AG09309 (cell line): ENCODE results near the gene DGKQ.

Experiments
- DNase-seq: peaks from one replicate; pipeline ENCODE4 v3.0.0-alpha.2; 2010; ENCODE audit warnings: low read depth
- H3K4me3 ChIP-seq: 2 replicates; pipeline ENCODE4 v1.5.1; 2011; ENCODE audit warnings: mild to moderate bottlenecking, low read depth, low read length, moderate library complexity; ENCODE audit not compliant: control insufficient read depth
- CTCF ChIP-seq: IDR thresholded peaks from 2 replicates; pipeline ENCODE4 v1.5.1; 2011; ENCODE audit warnings: mild to moderate bottlenecking, low read depth, low read length, inconsistent platforms; ENCODE audit not compliant: insufficient read depth, control insufficient read depth; ENCODE audit errors: missing control alignments

DGKQ gene

DNA sequence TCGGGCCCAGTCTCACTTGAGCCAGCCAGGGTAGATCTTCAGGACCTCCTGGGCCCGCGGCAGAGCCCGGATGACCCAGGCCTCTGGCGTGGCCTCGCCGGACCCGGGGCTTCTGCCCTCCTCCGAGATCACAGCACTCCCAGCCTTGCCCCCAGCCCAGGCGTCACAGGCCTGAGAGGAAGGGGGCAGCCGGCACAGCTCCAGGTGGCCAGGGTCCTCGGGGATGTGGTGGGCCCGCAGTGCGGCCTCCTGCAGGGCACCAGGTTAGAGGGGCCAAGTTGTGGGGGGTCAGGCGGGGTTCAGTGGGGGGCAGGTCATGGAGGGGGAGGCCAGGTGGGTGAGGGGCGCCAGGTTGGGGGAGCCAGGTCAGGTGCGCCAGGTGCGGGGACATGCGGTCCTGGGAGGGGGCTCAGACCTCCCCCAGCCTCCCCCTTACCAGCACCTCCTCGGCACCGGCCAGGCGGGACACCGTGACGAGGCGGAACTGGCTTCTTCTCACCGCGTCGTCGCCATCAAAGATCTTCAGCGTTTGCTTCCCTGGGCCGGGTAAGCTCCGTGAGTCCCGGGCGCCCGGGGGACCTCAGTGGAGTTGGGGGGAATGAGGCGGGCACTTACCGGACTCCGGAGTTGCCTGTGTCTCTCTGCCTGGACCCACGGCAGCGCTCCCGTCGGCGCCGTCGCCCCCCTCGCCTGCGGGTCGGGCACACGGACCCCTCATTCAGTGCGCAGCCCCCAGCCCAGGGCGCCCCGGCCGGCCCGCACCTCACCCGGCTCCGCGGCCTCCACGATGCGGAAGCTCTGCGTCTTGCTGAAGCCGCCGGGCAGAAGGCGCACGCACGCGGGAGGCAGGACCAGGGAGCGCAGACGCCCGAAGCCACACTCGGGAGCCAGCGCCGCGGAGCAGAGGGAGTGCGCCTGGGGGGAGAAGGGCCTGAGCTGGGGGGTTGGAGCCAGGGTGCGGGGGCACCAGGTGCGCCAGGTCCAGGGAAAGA, 6.0 kb downstream of the DGKQ start:
- no peak for TF ChIP-seq CTCF
- H3K4me3 ChIP-seq: no peak overlapping the region
- DNase-seq: no peak

DNA sequence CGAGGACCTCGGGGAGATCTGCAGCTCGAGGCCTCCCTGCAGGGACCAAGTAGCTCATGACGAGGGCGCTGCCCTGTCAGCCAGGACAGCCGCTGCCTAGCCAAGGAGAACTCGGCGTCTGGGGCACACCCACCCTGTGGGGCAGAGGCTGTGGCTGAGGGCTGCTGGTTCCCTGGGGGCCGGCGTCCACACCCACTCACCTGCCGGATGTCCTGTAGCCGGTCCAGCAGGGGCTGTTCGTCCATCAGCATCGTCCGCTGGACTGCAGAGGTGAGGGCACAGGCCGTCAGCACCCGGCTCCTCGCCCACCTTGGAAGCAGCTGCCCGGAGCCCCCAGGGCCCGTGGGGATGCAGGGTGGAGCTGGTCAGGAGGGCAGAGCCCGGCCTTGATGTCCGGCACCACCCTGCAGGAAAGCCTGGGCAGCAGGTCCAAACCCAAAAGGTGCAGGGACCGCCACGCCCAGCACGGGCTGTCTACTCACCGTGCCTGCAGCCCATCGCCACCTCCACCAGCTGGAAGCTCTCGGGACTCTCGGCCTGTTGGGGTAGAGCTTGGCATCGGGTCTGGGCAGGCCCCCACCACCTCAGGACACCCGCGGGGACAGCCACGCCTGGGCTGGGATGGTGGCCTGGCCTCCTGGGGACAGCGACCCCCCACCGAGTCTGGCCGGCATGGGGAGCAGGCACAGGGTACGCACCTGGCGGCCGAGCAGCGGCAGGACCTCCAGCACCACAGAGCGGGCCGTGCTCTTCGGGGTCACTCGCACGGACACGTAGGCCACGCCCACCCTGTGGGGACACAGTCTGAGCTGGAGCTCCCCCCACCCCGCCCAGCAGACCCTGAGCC, 6.9 kb downstream of the DGKQ start:
- no peak overlapping the region for H3K4me3 ChIP-seq
- no peak for TF ChIP-seq CTCF
- no peak for DNase-seq

DNA sequence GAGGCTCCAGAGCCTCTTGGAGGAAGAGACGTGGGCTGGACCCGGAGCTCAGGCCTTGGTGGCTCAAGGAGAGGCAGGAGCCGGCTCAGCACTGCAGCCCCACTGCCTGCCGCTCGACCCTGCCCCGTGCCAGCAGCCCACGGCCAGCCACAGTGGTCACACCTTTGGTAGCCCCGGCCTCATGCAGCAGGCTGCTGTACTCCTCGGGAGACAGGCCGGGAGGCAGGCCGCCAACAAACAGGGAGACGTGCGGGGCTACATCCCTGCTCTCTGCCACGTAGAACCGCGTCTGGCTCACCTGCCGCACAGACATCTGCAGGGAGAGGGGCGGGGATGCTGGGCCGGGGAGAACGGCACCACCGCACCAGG, 7.6 kb downstream of the DGKQ start:
- no peak overlapping the region for H3K4me3 ChIP-seq
- no peak for DNase-seq
- TF ChIP-seq CTCF: no peak

- no peak overlapping the region for H3K4me3 ChIP-seq
- no peak for DNase-seq
- no peak for TF ChIP-seq CTCF
Observed at GRCh38 chr4:965048-965765, 8.2 kb downstream of the DGKQ start.

DNA sequence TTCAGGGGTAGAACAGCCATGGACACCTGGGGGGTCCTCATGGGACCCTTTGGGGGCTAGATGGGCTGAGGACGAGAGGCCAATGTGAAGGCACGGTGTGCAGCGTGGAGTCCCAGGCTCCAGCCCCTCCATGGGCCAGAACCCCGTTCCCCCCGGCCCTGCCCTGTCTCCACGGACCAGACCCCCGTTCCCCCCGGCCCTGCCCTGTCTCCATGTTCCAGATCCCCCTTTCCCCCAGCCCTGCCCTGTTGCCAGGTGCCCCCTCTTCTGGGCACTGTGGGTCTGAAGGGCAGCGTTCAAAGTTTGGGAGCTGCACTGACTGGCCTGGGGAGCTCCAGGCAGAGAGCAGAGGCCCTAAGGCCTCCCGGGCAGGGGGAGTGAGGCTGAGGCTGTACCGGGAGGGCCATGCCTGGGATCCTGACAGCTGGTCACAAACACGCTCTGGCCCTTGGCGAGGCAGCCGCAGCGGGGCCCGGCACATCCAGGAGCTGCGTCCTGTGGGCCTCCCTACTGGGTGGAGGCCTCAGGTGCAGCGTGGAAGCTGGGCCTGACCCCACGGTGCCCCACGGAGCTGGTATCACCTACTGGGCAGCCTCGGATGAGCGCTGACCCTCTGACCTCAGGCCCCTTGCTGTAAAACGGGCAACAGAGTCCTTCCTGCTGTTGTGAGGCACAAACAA, 8.9 kb downstream of the DGKQ start:
- no peak overlapping the region for H3K4me3 ChIP-seq
- no peak for DNase-seq
- no peak for TF ChIP-seq CTCF
